H9 (cell line): ENCODE measurements around the gene CDH5. TPM values are rescaled to one million over a fixed set of nuclear protein-coding genes. Genes with fewer than 3 reads are reported as not detected.

Source experiments
- DNase-seq: peaks from one replicate; pipeline ENCODE4 v3.0.0-alpha.2; 2017
- H2AFZ ChIP-seq: one replicate; pipeline ENCODE4 v1.6.1; 2013; ENCODE audit warnings: mild to moderate bottlenecking, low read length, control low read depth, moderate library complexity
- H2AK5ac ChIP-seq: 2 replicates; pipeline ENCODE4 v1.6.1; 2013; ENCODE audit warnings: low read length, control low read depth, mixed read lengths; ENCODE audit not compliant: insufficient read length
- H2BK120ac ChIP-seq: one replicate; pipeline ENCODE4 v1.6.1; 2013; ENCODE audit warnings: low read depth, mild to moderate bottlenecking, low read length, control low read depth, inconsistent platforms; ENCODE audit not compliant: poor library complexity, severe bottlenecking
- H2BK12ac ChIP-seq: 2 replicates; pipeline ENCODE4 v1.6.1; 2013; ENCODE audit warnings: low read length, control low read depth, mixed read lengths, low read depth; ENCODE audit not compliant: insufficient read length
- H2BK15ac ChIP-seq: 2 replicates; pipeline ENCODE4 v1.6.1; 2013; ENCODE audit warnings: low read depth, low read length, control low read depth
- H2BK20ac ChIP-seq: one replicate; pipeline ENCODE4 v1.6.1; 2013; ENCODE audit warnings: low read depth, mild to moderate bottlenecking, low read length, control low read depth, inconsistent platforms; ENCODE audit not compliant: poor library complexity, severe bottlenecking
- H2BK5ac ChIP-seq: 2 replicates; pipeline ENCODE4 v1.6.1; 2013; ENCODE audit warnings: low read length, control low read depth, mixed read lengths; ENCODE audit not compliant: insufficient read length
- H3K14ac ChIP-seq: 2 replicates; pipeline ENCODE4 v1.6.1; 2013; ENCODE audit warnings: low read length, control low read depth; ENCODE audit not compliant: insufficient read depth
- H3K18ac ChIP-seq: 2 replicates; pipeline ENCODE4 v1.6.1; 2013; ENCODE audit warnings: low read depth, mild to moderate bottlenecking, mixed read lengths, low read length, control low read depth; ENCODE audit not compliant: insufficient read length
- H3K23ac ChIP-seq: 2 replicates; pipeline ENCODE4 v1.6.1; 2013; ENCODE audit warnings: low read length, control low read depth, mixed read lengths, low read depth; ENCODE audit not compliant: insufficient read length
- H3K23me2 ChIP-seq: 2 replicates; pipeline ENCODE4 v1.6.1; 2013; ENCODE audit warnings: low read depth, mild to moderate bottlenecking, mixed read lengths, low read length, control low read depth; ENCODE audit not compliant: insufficient read length, poor library complexity, severe bottlenecking
- H3K27ac ChIP-seq: 2 replicates; pipeline ENCODE4 v1.5.1; 2013; ENCODE audit warnings: low read length, control low read depth, mixed read lengths, low read depth; ENCODE audit not compliant: insufficient read length
- H3K27me3 ChIP-seq: 2 replicates; pipeline ENCODE4 v1.6.1; 2013; ENCODE audit warnings: low read length, control low read depth, inconsistent platforms; ENCODE audit not compliant: insufficient read depth
- H3K4ac ChIP-seq: 2 replicates; pipeline ENCODE4 v1.6.1; 2013; ENCODE audit warnings: low read depth, mild to moderate bottlenecking, control low read depth, inconsistent platforms, low read length, moderate library complexity
- H3K4me1 ChIP-seq: 2 replicates; pipeline ENCODE4 v1.6.1; 2013; ENCODE audit warnings: low read length, control low read depth, inconsistent platforms; ENCODE audit not compliant: insufficient read depth
- H3K4me2 ChIP-seq: 2 replicates; pipeline ENCODE4 v1.6.1; 2013; ENCODE audit warnings: low read length, control low read depth, mixed read lengths; ENCODE audit not compliant: insufficient read length, insufficient read depth
- H3K56ac ChIP-seq: 2 replicates; pipeline ENCODE4 v1.6.1; 2013; ENCODE audit warnings: low read depth, mild to moderate bottlenecking, mixed read lengths, low read length, control low read depth; ENCODE audit not compliant: insufficient read length
- H3K79me1 ChIP-seq: 2 replicates; pipeline ENCODE4 v1.6.1; 2013; ENCODE audit warnings: low read depth, mild to moderate bottlenecking, moderate library complexity, low read length, control low read depth, inconsistent platforms; ENCODE audit not compliant: insufficient read depth, poor library complexity, severe bottlenecking
- H3K79me2 ChIP-seq: 2 replicates; pipeline ENCODE4 v1.6.1; 2013; ENCODE audit warnings: low read length, control low read depth, inconsistent platforms; ENCODE audit not compliant: insufficient read depth
- H3K9ac ChIP-seq: 2 replicates; pipeline ENCODE4 v1.6.1; 2013; ENCODE audit warnings: low read length, control low read depth, mixed read lengths; ENCODE audit not compliant: insufficient read length; ENCODE audit errors: extremely low read depth
- H3K9me3 ChIP-seq: one replicate; pipeline ENCODE4 v1.6.1; 2013; ENCODE audit warnings: low read depth, low read length, inconsistent platforms; ENCODE audit not compliant: control insufficient read depth
- H3T11ph ChIP-seq: one replicate; pipeline ENCODE4 v1.6.1; 2013; ENCODE audit warnings: mild to moderate bottlenecking, low read length, control low read depth, inconsistent platforms
- H4K20me1 ChIP-seq: one replicate; pipeline ENCODE4 v1.6.1; 2013; ENCODE audit not compliant: control insufficient read depth, insufficient read length, insufficient read depth
- H4K5ac ChIP-seq: 2 replicates; pipeline ENCODE4 v1.6.1; 2013; ENCODE audit warnings: low read depth, mild to moderate bottlenecking, mixed read lengths, low read length, control low read depth; ENCODE audit not compliant: insufficient read length
- H4K8ac ChIP-seq: replicated peaks from 2 replicates; pipeline ENCODE4 v1.6.1; 2013; ENCODE audit warnings: low read length, control low read depth, mixed read lengths, low read depth; ENCODE audit not compliant: insufficient read length
- H4K91ac ChIP-seq: 2 replicates; pipeline ENCODE4 v1.6.1; 2013; ENCODE audit warnings: low read depth, mild to moderate bottlenecking, moderate library complexity, mixed read lengths, low read length, control low read depth; ENCODE audit not compliant: insufficient read length
- H3K27ac Mint-ChIP-seq, 3 experiments: 2 replicates in 2 of 3; 3 replicates in 1 of 3; pipeline ENCODE4 v1.8.0; 2020 to 2021; ENCODE audit warnings: mixed read lengths in 3 of 3, mild to moderate bottlenecking in 1 of 3, moderate library complexity in 1 of 3
- H3K27me3 Mint-ChIP-seq: 2 replicates; pipeline ENCODE4 v1.8.0; 2021; ENCODE audit warnings: low read depth, mild to moderate bottlenecking, moderate library complexity, mixed read lengths
- H3K36me3 Mint-ChIP-seq, 3 experiments: 2 replicates in 2 of 3; 3 replicates in 1 of 3; pipeline ENCODE4 v1.8.0; 2020 to 2021; ENCODE audit warnings: low read depth in 3 of 3, mixed read lengths in 3 of 3; ENCODE audit not compliant: insufficient read depth in 1 of 3
- H3K4me1 Mint-ChIP-seq, 2 experiments: 2 replicates each; pipeline ENCODE4 v1.8.0; 2020; ENCODE audit warnings: mixed read lengths in 2 of 2
- H3K4me3 Mint-ChIP-seq, 2 experiments: 2 replicates in 1 of 2; 3 replicates in 1 of 2; pipeline ENCODE4 v1.8.0; 2020 to 2021; ENCODE audit warnings: mild to moderate bottlenecking in 2 of 2, mixed read lengths in 2 of 2, moderate library complexity in 1 of 2
- H3K9me3 Mint-ChIP-seq, 2 experiments: 2 replicates in 1 of 2; 3 replicates in 1 of 2; pipeline ENCODE4 v1.8.0; 2020; ENCODE audit warnings: mild to moderate bottlenecking in 2 of 2, mixed read lengths in 2 of 2, moderate library complexity in 1 of 2
- CTCF ChIP-seq: fragments of 200-600 bp; sonication (generic); conservative IDR thresholded peaks from 3 replicates; pipeline ENCODE4 v1.8.0; 2021; ENCODE audit warnings: antibody characterized with exemption, mild to moderate bottlenecking
- WGBS: extraction: QIAGEN DNeasy Blood & Tissue Kit; methylation state at CpG from one replicate; pipeline ENCODE4 v1.1.7; 2013; ENCODE audit warnings: missing lambda C conversion rate, low lambda C conversion rate, mixed read lengths; ENCODE audit not compliant: insufficient read length; ENCODE audit errors: extremely low coverage; 5-methylcytosine and 5-hydroxymethylcytosine counted together
- total RNA-seq: library from RNA; stranded (reverse); gene quantifications from 2 replicates; pipeline ENCODE4 v1.2.1, GENCODE V29; 2021

CDH5 gene
- total RNA-seq, 1 experiment from 2014 or later, result 0.20 TPM

- Histone ChIP-seq H3K27me3 (peaks cover 48% of the 10 kb centered on the region), H4K20me1 (peaks cover 2% of the 10 kb centered on the region), H2AK5ac (no peak overlapping the region), H2BK20ac (no peak overlapping the region), H3K4me2 (peak overlapping the region; percentile 82), H4K91ac (no peak overlapping the region), H2BK15ac (no peak overlapping the region), H3K56ac (no peak overlapping the region), H2BK120ac (no peak overlapping the region), H3T11ph (no peak overlapping the region), H3K9ac (no peak overlapping the region), H3K4me1 (peaks cover 2% of the 10 kb centered on the region; the same call in 1 of the 2 replicates), H3K23ac (no peak overlapping the region), H3K18ac (no peak overlapping the region), H3K79me2 (no peaks in the 10 kb centered on the region), H4K5ac (no peak overlapping the region), H3K4ac (no peak overlapping the region), H3K23me2 (peaks cover 13% of the 10 kb centered on the region), H2BK12ac (no peak overlapping the region), H2BK5ac (no peak overlapping the region), H3K9me3 (no peaks in the 10 kb centered on the region), H3K79me1 (no peaks in the 10 kb centered on the region), H2AFZ (no peak overlapping the region), H3K14ac (no peak overlapping the region), H3K27ac (no peak overlapping the region), H4K8ac (no peak overlapping the region)
- Mint-ChIP-seq H3K4me1 (peaks cover 12 to 34% of the 10 kb centered on the region in 2 experiments), H3K27me3 (peaks cover 87% of the 10 kb centered on the region), H3K36me3 (no peaks in the 10 kb centered on the region; a peak in 1 of 7 replicates), H3K27ac (no peak overlapping the region), H3K4me3 (peak overlapping the region; percentile 59 to 78), H3K9me3 (no peaks in the 10 kb centered on the region)
- no peak for TF ChIP-seq CTCF
- WGBS, result no CpG with 5 or more reads among the region's 11 CpGs
- DNase-seq, result no peak
These were observed 62.3 kb downstream of the CDH5 start for GRCh38 chr16:66428682-66429251.
